Measurements from ENCODE around the gene TRIM41. TPM values are rescaled to one million over a fixed set of nuclear protein-coding genes. Genes with fewer than 3 reads are reported as not detected.
"Not testable (repeated sequence)": the region's sequence is repeated elsewhere in the genome, so short reads cannot be mapped to it uniquely, and the experiment has no call there.

The TRIM41 gene
- polyA plus RNA-seq, 10 donors, result 14.6 to 20.0 (median 17.3) TPM

DNA sequence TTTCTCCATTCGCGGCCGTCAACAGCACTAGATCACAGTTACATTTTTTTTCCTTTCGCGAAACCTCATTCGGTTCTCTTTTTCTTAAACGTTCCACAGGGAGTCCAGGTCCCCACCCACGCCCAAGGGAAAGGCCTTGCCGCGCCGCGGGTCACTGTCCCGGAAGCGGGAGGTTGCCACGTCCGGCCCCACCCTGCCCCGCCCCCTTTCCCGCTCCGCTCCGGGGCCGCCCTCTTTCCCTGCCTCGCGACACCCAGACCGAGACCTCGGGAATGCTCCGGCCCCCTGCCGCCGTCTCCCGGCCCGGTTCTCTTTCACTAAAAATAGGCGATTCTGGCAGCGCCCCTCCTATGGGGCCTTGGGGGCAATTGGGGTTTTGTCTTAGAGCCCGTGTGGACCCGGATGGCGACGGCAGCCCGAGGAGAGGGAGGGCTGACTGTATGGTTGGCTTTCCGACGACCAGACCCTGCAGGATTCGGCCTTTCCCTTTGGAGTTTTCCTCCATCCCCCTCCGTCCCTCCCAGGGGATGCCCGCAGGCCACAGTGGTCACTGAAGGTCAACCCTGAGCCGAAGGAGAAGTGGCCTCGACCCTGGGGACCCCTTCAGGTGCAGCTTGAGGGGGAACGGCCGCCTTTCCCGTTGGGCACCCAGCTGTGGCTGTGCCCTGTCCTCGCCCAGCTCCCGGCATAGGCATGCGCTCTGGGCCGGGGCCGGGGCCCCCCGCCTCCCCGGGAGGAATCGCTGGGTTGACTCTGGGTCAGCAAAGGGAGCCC, 23.4 kb downstream of the TRIM41 start:
- DNase-seq, result peak; percentile 86 to 96 (median 93)

DNA sequence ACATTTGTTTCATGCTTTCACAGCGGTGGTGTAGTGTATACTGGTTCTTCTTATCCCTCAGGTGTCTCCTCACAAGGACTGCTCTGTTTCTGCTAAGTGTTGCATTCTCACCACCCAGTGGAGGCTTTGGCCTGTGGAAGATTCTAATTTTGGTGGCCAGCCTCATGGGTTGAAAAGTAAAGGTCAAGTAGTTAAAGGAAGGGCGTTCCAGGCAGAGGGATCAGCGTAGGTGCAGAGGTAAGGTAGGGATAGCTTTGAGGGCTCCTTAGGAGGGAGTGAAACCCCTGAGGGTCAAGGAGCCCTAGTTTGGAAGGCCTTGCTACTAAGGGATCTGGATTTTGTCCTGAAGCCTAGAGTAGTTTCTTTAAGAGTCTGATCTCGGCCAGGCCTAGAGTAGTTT, 25.2 kb downstream of the TRIM41 start:
- DNase-seq, result no peak

DNA sequence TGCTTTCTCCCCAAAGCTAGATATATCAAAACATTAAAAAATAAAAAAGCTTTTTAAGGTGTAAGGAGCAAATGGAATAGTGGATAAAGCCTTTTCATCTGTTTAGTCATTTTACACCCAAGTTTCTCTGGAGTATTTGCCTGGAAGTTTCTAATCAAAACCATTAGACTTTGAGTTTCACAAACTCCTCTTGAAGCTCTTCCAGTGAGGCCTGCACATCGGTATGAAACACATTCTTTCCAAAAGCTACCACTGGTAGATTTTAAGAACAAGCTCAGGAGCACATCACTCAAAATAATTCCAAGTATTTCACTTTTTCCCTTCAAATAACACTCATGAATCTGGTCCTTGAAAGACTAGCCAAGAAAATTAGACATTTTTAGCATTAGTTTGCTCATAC, 32.2 kb downstream of the TRIM41 start:
- no peak for DNase-seq

DNA sequence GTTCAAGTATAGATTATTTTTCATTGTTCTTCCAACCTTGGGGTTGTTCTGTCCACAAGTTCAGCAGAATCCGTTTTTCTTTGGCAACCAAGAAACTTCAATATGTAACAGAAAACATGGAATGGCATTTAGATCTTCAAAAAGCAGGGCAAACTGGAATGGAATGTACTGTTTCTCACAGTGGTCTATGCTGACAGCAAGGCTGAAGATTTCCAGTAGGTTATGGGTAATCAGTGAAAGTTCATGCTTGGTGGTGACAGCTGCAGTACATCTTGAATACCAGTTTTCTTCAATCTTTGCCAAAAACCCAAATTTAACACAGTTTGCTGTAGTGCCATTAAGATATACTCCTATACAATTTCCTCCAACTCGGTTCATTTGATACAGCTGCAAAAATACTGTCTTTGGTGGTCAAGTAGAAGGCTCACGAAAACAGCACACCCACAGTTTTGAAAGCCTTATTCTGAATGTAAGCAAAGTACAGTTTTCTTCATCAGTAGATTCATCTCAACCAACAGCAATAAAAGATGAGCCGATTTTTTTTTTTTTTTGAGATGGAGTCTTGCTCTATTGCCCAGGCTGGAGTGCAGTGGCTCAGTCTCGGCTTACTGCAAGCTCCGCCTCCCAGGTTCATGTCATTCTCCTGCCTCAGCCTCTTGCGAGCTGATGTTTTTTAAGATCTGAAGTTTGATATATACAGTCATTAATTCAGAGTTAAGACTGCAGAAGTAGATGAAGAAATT, 32.9 kb downstream of the TRIM41 start:
- no peak for DNase-seq

DNA sequence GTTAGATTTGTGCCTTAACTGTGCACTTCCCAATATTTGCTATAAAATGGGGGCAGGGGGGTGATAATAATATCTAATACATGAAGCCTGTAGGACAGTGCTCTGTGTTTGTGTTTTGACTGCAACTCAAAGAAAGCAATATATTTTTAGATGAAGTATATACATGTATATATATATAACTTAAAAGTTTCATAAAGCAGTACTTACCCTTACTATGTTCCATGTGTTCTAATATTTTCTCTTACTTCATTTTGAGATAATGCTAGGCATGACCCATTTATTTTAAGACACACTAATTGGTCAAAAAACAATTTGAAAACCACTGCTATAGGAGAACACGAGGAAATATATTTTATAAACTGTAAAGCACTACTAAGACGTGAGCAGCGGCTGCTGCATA, 35.5 kb downstream of the TRIM41 start:
- no peak for DNase-seq

DNA sequence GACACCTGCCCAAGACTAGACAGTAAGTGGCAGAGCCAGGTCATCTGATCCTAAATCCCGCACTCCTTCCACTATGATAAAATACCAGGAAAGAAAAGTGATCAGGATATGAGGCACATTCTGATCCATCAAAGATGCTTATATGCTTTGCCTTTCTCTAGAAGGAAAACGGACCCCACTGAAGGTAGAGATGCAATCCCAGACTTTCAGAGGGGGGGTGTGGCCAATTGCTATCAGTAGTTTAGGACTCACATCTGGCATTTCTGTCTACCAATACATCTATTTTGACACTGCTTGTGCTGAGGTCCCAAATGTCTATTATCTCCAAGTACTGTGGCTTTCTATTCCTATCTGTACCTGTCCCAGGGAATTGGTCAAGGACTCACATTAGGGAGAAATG, 36.2 kb downstream of the TRIM41 start:
- no peak for DNase-seq

DNA sequence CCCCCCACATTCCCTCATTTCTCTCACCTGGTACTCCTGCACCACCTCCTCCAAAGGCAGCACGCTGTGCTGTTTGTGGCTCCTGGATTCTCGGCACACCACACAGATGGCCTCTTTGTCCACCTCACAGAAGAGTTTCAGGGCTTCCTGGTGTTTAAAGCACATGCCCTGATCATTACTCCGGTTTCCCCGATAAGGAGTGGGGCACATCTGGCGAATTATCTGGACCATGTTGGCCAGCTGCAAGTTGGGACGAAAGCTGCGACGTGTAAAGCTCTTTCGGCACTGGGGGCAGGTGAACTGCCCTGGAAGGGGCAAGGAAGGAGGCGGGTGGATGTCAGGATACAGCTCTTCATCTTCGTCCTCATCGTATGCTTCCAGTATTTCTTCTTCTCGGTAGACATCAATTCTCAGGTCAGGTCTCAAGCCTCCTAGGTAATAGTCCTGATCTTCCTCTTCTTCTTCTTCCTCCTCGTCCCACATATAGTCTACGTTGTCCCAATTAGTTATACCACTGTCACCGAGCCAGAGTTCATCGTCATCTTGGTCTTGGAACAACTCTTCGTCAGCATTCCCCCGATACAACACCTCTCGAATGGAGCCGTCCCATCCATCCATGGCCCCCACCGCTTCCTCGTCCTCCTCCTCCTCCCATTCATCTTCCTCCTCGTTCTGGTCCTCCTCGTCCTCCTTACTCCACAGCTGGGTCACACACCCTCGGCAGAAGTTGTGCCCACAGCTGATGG, 37.1 kb downstream of the TRIM41 start:
- DNase-seq, result no peak

DNA sequence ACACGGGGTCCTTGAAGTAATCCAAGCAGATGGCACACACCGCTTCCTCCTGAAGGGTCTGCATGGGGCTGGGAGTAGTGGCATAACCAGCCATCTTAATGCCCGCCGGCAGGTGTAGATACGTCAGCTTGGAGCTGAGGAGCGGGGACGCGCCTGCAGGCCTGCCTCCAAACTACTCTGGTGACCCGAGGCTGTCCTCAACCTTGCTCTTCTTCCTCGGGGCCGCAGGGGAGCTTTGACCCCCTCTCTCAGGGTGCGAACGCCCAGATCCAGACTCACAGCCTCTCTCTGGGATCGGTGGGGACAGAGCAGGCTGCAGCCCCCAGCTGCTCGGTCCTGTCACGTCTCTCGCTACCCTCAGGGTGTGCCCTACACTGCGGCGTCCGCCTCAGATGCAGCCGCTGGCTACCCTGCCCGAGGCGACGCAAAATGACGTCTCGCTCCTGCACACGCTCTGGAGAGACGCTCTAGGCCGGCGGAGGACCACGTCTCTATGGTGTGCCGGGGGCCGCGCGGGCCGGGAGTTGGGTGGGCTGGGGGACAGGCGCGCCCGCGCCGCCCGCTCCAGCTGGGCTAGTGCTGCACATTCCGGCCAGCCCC, 37.7 kb downstream of the TRIM41 start, which contains the start of gene TRIM52:
TRIM52 (minus strand) TSS at position 424 of the 600 bp plus-strand sequence; CDS start at position 94, 330 bp downstream.
- peak; percentile 90 to 97 (median 95) for DNase-seq

DNA sequence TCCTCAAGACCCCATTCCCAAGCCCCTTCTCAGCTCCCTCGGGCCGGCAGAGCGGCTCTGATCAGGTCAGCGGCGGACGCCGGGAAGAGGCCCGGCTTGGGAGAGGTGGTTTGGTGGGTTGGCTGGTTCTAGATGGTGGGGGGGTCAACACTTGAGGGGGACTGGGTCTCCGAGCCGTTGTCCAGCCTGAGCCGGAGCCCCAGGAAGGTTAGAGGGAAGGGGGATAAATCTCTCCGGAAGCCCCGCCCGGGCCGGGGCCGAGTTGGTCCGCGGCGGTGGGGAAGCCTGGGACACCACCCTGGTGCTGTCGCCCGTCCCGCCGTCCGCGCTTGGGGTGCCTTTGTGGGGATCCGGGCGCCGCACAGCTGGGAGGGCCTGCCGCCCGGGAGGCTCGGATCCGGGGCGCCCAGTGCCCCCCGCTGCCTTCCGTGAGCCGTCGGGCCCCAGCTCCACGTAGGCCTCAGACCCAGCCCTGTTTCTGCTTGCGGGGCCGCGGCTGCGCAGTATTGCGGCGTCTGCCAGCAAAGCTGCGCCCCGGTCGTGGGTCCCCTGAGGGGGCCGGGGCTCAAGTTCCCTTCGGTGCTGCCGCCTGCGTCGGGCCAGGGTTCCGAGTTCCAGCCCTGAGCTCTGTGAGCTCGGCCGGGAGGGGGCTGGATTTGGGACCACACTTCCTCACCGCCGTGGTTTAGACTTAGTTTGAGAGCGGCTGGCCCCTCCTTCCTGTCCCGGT, 38.4 kb downstream of the TRIM41 start:
- peak; percentile 61 to 95 (median 80) for DNase-seq

DNA sequence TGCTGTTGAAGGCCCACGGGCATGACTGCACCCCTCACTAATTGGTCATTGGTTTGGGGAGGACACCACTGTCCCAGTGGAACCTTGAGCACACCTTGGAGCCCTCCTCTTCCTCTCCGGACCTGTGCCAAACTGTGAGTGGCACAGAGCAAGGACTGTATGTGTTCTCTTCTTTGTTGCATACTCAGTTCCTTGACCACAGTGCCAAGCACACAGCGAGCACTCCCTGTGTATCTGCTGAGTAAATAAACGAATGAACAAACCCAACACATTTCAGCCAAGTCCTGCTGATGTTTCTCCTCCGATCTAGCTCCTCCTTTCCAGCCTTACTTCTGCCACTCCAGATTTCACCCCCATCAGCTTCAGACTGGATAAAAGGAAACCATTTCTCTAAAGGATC, 40.6 kb downstream of the TRIM41 start:
- DNase-seq, result no peak

DNA sequence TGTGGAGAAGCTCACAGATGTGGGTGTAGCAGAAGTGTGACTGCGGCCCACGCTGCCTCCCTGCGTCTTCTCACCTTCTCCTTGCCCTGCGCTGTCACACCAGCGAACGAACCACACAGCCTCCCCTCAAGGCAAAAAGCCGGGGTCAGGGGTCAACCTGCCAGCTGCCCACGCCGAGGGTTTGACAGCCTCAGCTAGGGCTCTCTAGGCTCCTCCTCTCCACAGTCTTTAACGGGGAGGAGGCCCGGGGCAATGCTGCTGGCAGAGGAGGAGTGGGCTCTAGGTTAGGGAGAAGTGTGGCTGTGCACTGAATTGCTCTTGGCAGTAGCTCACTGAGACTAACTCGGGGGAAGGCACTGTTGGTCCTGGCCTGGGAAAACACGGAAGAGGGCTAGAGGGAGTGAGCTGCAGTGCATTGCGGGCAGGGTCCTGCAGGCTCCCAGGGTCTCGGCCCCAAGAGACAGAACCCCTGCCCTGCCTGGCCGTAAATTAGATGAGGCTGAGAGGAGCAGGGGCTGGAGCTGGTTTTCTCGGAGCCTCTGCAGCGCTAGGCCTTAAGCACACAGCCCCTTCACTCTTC, 42.1 kb downstream of the TRIM41 start:
- no peak for DNase-seq

DNA sequence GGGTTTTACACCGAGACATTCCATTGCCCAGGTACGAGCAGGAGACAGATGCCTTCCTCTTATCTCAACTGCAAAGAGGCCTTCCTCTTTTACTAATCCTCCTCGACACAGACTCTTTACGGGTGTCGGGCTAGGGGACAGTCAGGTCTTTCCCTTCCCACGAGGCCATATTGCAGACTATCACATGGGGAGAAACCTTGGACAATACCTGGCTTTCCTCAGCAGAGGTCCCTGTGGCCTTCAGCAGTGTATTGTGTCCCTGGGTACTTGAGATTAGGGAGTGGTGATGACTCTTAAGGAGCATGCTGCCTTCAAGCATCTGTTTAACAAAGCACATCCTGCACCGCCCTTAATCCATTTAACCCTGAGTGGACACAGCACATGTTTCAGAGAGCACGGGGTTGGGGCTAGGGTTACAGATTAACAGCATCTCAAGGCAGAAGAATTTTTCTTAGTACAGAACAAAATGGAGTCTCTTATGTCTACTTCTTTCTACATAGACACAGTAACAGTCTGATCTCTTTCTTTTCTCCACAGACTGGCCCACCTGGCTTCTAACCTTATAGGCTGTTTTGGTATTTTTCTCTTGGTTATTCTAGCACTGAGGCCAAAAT, 44.3 kb downstream of the TRIM41 start:
- DNase-seq, result not testable (repeated sequence)

DNA sequence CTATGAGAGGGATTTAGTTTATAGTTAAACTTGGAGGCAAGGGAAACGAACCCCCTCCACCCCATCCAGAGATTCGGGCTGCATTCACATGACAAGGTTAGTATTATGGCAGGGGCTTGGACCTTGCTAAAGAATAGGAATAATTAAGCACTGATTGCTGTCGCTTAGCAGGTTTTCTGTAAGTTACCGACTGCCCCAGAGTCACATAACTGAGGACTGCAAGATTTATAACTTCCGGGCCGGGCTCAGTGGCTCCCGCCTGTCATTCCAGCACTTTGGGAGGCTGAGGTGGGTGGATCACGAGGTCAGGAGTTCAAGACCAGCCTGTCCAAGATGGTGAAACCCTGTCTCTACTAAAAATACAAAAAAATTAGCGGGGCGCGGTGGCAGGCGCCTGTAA, 44.8 kb downstream of the TRIM41 start:
- not testable (repeated sequence) for DNase-seq

DNA sequence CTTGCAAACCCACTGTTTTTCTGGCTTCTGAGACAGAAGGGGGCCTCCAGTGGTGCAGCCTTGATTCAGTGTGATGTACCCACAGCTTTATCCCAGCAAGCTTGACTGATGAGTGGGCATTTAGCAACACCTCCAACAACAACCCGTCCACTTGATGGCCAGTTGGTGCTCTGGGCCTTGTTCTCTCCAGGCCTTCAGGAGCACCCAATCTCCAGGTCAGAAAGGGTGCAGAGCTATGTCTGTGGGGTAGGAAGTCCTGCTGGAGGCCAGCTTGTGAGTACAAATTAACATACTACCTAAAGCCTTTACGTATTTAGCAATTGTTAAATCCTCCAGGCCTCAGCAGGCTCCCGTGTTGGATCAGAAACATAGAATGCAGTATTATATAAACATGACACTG, 48.0 kb downstream of the TRIM41 start:
- DNase-seq, result no peak

DNA sequence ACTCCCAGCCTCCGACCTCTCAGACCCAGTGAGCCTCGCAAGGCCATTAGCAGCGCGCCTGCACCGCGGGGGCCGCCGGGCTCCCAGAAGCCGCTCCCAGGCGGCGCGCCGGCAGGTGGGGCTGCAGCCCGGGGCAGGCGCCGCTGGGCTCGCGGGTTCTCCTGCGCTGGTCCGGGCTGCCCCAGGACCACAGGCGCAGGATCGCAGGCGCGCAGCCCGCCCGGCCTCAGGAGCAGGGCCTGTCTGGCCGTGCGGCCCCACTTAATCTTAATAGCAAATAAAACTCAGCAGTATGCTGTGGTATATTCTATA, 50.3 kb downstream of the TRIM41 start:
- DNase-seq, result not testable (repeated sequence)

DNA sequence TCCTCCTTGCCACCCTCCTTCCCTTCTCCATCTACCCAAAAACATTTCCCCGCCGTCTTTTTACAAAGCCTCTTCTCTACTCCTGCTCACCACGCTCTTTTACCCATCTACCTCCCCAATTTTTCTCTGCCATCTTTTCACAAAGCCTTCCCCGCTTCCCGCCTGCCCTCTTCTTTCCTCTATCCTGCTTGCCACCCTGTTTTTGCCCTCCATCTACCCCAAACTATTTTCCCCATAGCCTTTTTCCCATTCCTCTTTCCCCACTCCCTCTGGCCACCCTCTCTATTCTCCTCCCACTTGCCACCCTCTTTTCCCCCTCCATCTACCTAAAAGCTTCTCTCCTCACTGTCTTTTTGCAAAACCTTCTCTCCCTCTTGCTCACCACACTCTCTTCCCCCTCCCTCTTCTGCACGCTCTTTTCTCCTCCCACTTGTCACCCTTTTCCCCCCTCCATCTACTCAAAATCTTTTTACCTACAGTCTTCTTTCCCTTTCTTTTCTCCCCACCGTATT, 57.2 kb downstream of the TRIM41 start:
- DNase-seq, result no peak

DNA sequence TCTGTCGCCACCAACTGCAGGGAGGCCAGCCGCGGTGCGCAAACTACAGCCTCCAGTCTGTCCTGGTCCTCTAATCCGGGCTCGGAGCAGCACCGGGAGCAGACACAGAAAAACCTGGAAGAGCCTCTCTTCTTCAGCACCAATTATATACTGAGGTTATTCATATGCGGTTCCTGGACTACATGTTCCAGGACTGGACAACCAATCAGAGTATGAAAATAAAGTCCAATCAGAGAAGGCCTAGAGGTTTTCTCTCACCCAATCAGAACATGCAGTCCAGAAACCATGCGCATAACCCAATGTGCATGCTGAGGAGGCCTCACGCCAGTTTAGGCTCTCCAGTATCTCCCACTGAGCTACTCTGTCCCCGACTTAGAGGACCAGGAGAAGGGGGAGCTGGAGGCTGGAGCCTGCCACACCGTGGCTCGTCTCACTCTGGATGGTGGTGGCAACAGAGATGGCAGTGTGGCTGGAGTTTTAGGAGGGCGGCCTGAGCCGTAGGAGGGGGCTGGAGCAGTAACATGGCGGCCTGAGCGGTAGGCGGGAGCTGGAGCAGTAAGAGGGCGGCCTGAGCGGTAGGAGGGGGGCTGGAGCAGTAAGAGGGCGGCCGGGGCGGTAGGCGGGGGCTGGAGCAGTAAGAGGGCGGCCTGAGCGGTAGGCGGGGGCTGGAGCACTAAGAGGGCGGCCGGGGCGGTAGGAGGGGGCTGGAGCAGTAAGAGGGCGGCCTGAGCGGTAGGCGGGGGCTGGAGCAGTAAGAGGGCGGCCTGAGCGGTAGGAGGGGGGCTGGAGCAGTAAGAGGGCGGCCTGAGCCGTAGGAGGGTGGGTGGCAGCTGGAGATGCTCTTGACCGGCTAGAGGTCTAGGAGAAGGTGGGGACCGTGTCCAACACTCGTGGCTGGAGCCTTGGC, 58.2 kb downstream of the TRIM41 start:
- DNase-seq, result no peak

DNA sequence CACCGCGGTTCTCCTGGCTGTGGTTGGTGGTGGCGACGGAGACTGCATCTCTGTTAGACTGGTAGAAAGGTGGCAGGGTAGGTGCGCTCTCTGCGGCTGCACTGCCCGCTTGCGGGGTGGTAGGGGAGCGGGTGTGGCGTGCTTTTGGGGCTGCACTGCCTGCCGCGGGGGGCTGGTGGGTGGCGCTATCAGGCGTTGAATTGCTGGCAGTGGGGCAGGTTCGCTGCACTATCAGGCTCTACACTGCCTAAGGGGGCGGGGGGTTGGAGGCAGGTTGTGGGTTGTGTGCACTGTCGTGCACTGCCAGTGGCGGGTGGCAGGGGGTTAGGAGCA, 58.9 kb downstream of the TRIM41 start:
- DNase-seq, result no peak

DNA sequence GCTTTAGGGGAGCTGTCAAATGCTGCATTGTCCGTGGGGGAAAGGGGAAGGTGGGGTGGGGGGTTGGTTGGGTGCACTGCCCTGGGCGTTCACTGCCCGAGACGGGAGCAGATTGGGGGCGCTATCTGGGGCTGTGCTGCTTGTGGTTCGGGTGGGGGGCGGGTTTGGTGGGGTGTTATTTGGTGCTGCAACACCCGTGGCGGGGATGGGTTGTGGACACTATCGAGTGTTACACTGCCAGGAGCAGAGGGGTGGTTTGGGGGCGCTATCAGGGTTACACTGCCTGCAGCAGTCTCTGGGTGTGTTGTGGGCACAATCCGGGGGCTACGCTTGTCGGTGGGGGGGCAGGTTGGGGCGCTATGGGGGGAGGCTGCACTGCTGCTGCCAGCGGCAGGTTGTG, 59.3 kb downstream of the TRIM41 start:
- DNase-seq, result not testable (repeated sequence)

Data from muscle of back (tissue), 11 donors.